Ishikawa (cell line): Measurements from ENCODE around the gene VEGFA.

Experiments used
- CEBPB ChIP-seq: IDR thresholded peaks from 2 replicates; pipeline ENCODE4 v1.6.1; 2012
- EP300 ChIP-seq: IDR thresholded peaks from 2 replicates; pipeline ENCODE4 v1.6.1; 2012; ENCODE audit warnings: borderline replicate concordance
- FOXM1 ChIP-seq: IDR thresholded peaks from 2 replicates; pipeline ENCODE4 v1.6.1; 2012; ENCODE audit warnings: low read depth, borderline replicate concordance
- MAX ChIP-seq: IDR thresholded peaks from 2 replicates; pipeline ENCODE4 v1.6.1; 2012
- RAD21 ChIP-seq: IDR thresholded peaks from 2 replicates; pipeline ENCODE4 v1.6.1; 2012; ENCODE audit warnings: low read depth
- REST ChIP-seq: IDR thresholded peaks from 2 replicates; pipeline ENCODE4 v1.6.1; 2012; ENCODE audit warnings: low read depth, mild to moderate bottlenecking
- TAF1 ChIP-seq: IDR thresholded peaks from 2 replicates; pipeline ENCODE4 v1.6.1; 2012; ENCODE audit warnings: low read depth, mild to moderate bottlenecking
- TCF12 ChIP-seq: IDR thresholded peaks from 2 replicates; pipeline ENCODE4 v1.6.1; 2012; ENCODE audit warnings: low read depth
- YY1 ChIP-seq: IDR thresholded peaks from 2 replicates; pipeline ENCODE4 v1.6.1; 2012; ENCODE audit warnings: low read depth

- TF ChIP-seq EP300 = no peak
- TF ChIP-seq YY1 = no peak
- no peak for TF ChIP-seq REST
- TF ChIP-seq TCF12 = no peak
- no peak for TF ChIP-seq CEBPB
- no peak for TF ChIP-seq MAX
- TF ChIP-seq TAF1 = no peak
- TF ChIP-seq FOXM1 = no peak
- no peak for TF ChIP-seq RAD21
Measured at GRCh38 chr6:43809417-43810305, 39.6 kb downstream of the VEGFA start.
